H9 (cell line): ENCODE measurements around the gene CCNC. TPM values are rescaled to one million over a fixed set of nuclear protein-coding genes. Genes with fewer than 3 reads are reported as not detected.

Source experiments
- DNase-seq: peaks from one replicate; pipeline ENCODE4 v3.0.0-alpha.2; 2017
- H2AFZ ChIP-seq: one replicate; pipeline ENCODE4 v1.6.1; 2013; ENCODE audit warnings: mild to moderate bottlenecking, low read length, control low read depth, moderate library complexity
- H2AK5ac ChIP-seq: 2 replicates; pipeline ENCODE4 v1.6.1; 2013; ENCODE audit warnings: low read length, control low read depth, mixed read lengths; ENCODE audit not compliant: insufficient read length
- H2BK120ac ChIP-seq: one replicate; pipeline ENCODE4 v1.6.1; 2013; ENCODE audit warnings: low read depth, mild to moderate bottlenecking, low read length, control low read depth, inconsistent platforms; ENCODE audit not compliant: poor library complexity, severe bottlenecking
- H2BK12ac ChIP-seq: 2 replicates; pipeline ENCODE4 v1.6.1; 2013; ENCODE audit warnings: low read length, control low read depth, mixed read lengths, low read depth; ENCODE audit not compliant: insufficient read length
- H2BK15ac ChIP-seq: 2 replicates; pipeline ENCODE4 v1.6.1; 2013; ENCODE audit warnings: low read depth, low read length, control low read depth
- H2BK20ac ChIP-seq: one replicate; pipeline ENCODE4 v1.6.1; 2013; ENCODE audit warnings: low read depth, mild to moderate bottlenecking, low read length, control low read depth, inconsistent platforms; ENCODE audit not compliant: poor library complexity, severe bottlenecking
- H2BK5ac ChIP-seq: 2 replicates; pipeline ENCODE4 v1.6.1; 2013; ENCODE audit warnings: low read length, control low read depth, mixed read lengths; ENCODE audit not compliant: insufficient read length
- H3K14ac ChIP-seq: 2 replicates; pipeline ENCODE4 v1.6.1; 2013; ENCODE audit warnings: low read length, control low read depth; ENCODE audit not compliant: insufficient read depth
- H3K18ac ChIP-seq: 2 replicates; pipeline ENCODE4 v1.6.1; 2013; ENCODE audit warnings: low read depth, mild to moderate bottlenecking, mixed read lengths, low read length, control low read depth; ENCODE audit not compliant: insufficient read length
- H3K23ac ChIP-seq: 2 replicates; pipeline ENCODE4 v1.6.1; 2013; ENCODE audit warnings: low read length, control low read depth, mixed read lengths, low read depth; ENCODE audit not compliant: insufficient read length
- H3K23me2 ChIP-seq: 2 replicates; pipeline ENCODE4 v1.6.1; 2013; ENCODE audit warnings: low read depth, mild to moderate bottlenecking, mixed read lengths, low read length, control low read depth; ENCODE audit not compliant: insufficient read length, poor library complexity, severe bottlenecking
- H3K27ac ChIP-seq: 2 replicates; pipeline ENCODE4 v1.5.1; 2013; ENCODE audit warnings: low read length, control low read depth, mixed read lengths, low read depth; ENCODE audit not compliant: insufficient read length
- H3K27me3 ChIP-seq: 2 replicates; pipeline ENCODE4 v1.6.1; 2013; ENCODE audit warnings: low read length, control low read depth, inconsistent platforms; ENCODE audit not compliant: insufficient read depth
- H3K4ac ChIP-seq: 2 replicates; pipeline ENCODE4 v1.6.1; 2013; ENCODE audit warnings: low read depth, mild to moderate bottlenecking, control low read depth, inconsistent platforms, low read length, moderate library complexity
- H3K4me1 ChIP-seq: 2 replicates; pipeline ENCODE4 v1.6.1; 2013; ENCODE audit warnings: low read length, control low read depth, inconsistent platforms; ENCODE audit not compliant: insufficient read depth
- H3K4me2 ChIP-seq: 2 replicates; pipeline ENCODE4 v1.6.1; 2013; ENCODE audit warnings: low read length, control low read depth, mixed read lengths; ENCODE audit not compliant: insufficient read length, insufficient read depth
- H3K56ac ChIP-seq: 2 replicates; pipeline ENCODE4 v1.6.1; 2013; ENCODE audit warnings: low read depth, mild to moderate bottlenecking, mixed read lengths, low read length, control low read depth; ENCODE audit not compliant: insufficient read length
- H3K79me1 ChIP-seq: 2 replicates; pipeline ENCODE4 v1.6.1; 2013; ENCODE audit warnings: low read depth, mild to moderate bottlenecking, moderate library complexity, low read length, control low read depth, inconsistent platforms; ENCODE audit not compliant: insufficient read depth, poor library complexity, severe bottlenecking
- H3K79me2 ChIP-seq: 2 replicates; pipeline ENCODE4 v1.6.1; 2013; ENCODE audit warnings: low read length, control low read depth, inconsistent platforms; ENCODE audit not compliant: insufficient read depth
- H3K9ac ChIP-seq: 2 replicates; pipeline ENCODE4 v1.6.1; 2013; ENCODE audit warnings: low read length, control low read depth, mixed read lengths; ENCODE audit not compliant: insufficient read length; ENCODE audit errors: extremely low read depth
- H3K9me3 ChIP-seq: one replicate; pipeline ENCODE4 v1.6.1; 2013; ENCODE audit warnings: low read depth, low read length, inconsistent platforms; ENCODE audit not compliant: control insufficient read depth
- H3T11ph ChIP-seq: one replicate; pipeline ENCODE4 v1.6.1; 2013; ENCODE audit warnings: mild to moderate bottlenecking, low read length, control low read depth, inconsistent platforms
- H4K20me1 ChIP-seq: one replicate; pipeline ENCODE4 v1.6.1; 2013; ENCODE audit not compliant: control insufficient read depth, insufficient read length, insufficient read depth
- H4K5ac ChIP-seq: 2 replicates; pipeline ENCODE4 v1.6.1; 2013; ENCODE audit warnings: low read depth, mild to moderate bottlenecking, mixed read lengths, low read length, control low read depth; ENCODE audit not compliant: insufficient read length
- H4K8ac ChIP-seq: replicated peaks from 2 replicates; pipeline ENCODE4 v1.6.1; 2013; ENCODE audit warnings: low read length, control low read depth, mixed read lengths, low read depth; ENCODE audit not compliant: insufficient read length
- H4K91ac ChIP-seq: 2 replicates; pipeline ENCODE4 v1.6.1; 2013; ENCODE audit warnings: low read depth, mild to moderate bottlenecking, moderate library complexity, mixed read lengths, low read length, control low read depth; ENCODE audit not compliant: insufficient read length
- H3K27ac Mint-ChIP-seq, 3 experiments: 2 replicates in 2 of 3; 3 replicates in 1 of 3; pipeline ENCODE4 v1.8.0; 2020 to 2021; ENCODE audit warnings: mixed read lengths in 3 of 3, mild to moderate bottlenecking in 1 of 3, moderate library complexity in 1 of 3
- H3K27me3 Mint-ChIP-seq: 2 replicates; pipeline ENCODE4 v1.8.0; 2021; ENCODE audit warnings: low read depth, mild to moderate bottlenecking, moderate library complexity, mixed read lengths
- H3K36me3 Mint-ChIP-seq, 3 experiments: 2 replicates in 2 of 3; 3 replicates in 1 of 3; pipeline ENCODE4 v1.8.0; 2020 to 2021; ENCODE audit warnings: low read depth in 3 of 3, mixed read lengths in 3 of 3; ENCODE audit not compliant: insufficient read depth in 1 of 3
- H3K4me1 Mint-ChIP-seq, 2 experiments: 2 replicates each; pipeline ENCODE4 v1.8.0; 2020; ENCODE audit warnings: mixed read lengths in 2 of 2
- H3K4me3 Mint-ChIP-seq, 2 experiments: 2 replicates in 1 of 2; 3 replicates in 1 of 2; pipeline ENCODE4 v1.8.0; 2020 to 2021; ENCODE audit warnings: mild to moderate bottlenecking in 2 of 2, mixed read lengths in 2 of 2, moderate library complexity in 1 of 2
- H3K9me3 Mint-ChIP-seq, 2 experiments: 2 replicates in 1 of 2; 3 replicates in 1 of 2; pipeline ENCODE4 v1.8.0; 2020; ENCODE audit warnings: mild to moderate bottlenecking in 2 of 2, mixed read lengths in 2 of 2, moderate library complexity in 1 of 2
- CTCF ChIP-seq: fragments of 200-600 bp; sonication (generic); conservative IDR thresholded peaks from 3 replicates; pipeline ENCODE4 v1.8.0; 2021; ENCODE audit warnings: antibody characterized with exemption, mild to moderate bottlenecking
- WGBS: extraction: QIAGEN DNeasy Blood & Tissue Kit; methylation state at CpG from one replicate; pipeline ENCODE4 v1.1.7; 2013; ENCODE audit warnings: missing lambda C conversion rate, low lambda C conversion rate, mixed read lengths; ENCODE audit not compliant: insufficient read length; ENCODE audit errors: extremely low coverage; 5-methylcytosine and 5-hydroxymethylcytosine counted together
- total RNA-seq: library from RNA; stranded (reverse); gene quantifications from 2 replicates; pipeline ENCODE4 v1.2.1, GENCODE V29; 2021

The CCNC gene
- total RNA-seq, 1 experiment from 2014 or later: 112 TPM

GRCh38 chr6:99589907-99590493 is 21.5 kb upstream of the CCNC start:
- no peak overlapping the region for H2AK5ac ChIP-seq
- no peak overlapping the region for H3K27ac ChIP-seq
- no peaks in the 10 kb centered on the region for H4K20me1 ChIP-seq
- H4K5ac ChIP-seq: no peak overlapping the region
- H3K79me1 ChIP-seq: no peaks in the 10 kb centered on the region
- Mint-ChIP-seq H3K4me3 (peak overlapping the region in 1 of 2 experiments; percentile 82; a peak in 3 of 5 replicates), H3K9me3 (peaks cover 2 to 5% of the 10 kb centered on the region in 2 experiments; a peak in 1 of 5 replicates), H3K27ac (no peak overlapping the region), H3K27me3 (peaks cover 92% of the 10 kb centered on the region), H3K36me3 (no peaks in the 10 kb centered on the region), H3K4me1 (peaks cover 12 to 27% of the 10 kb centered on the region in 2 experiments)
- no peaks in the 10 kb centered on the region for H3K4me1 ChIP-seq
- WGBS: no CpG with 5 or more reads among the region's 10 CpGs
- TF ChIP-seq CTCF: no peak
- no peak for DNase-seq
- H3T11ph ChIP-seq: no peak overlapping the region
- H3K9me3 ChIP-seq: no peaks in the 10 kb centered on the region
- no peaks in the 10 kb centered on the region for H3K79me2 ChIP-seq
- H3K56ac ChIP-seq: no peak overlapping the region
- no peak overlapping the region for H4K91ac ChIP-seq
- H3K14ac ChIP-seq: no peak overlapping the region
- H2BK12ac ChIP-seq: no peak overlapping the region
- H3K18ac ChIP-seq: no peak overlapping the region
- H4K8ac ChIP-seq: no peak overlapping the region
- H3K9ac ChIP-seq: no peak overlapping the region
- H2BK15ac ChIP-seq: no peak overlapping the region
- no peak overlapping the region for H2BK120ac ChIP-seq
- H2BK5ac ChIP-seq: no peak overlapping the region
- H2AFZ ChIP-seq: no peak overlapping the region
- no peak overlapping the region for H3K4ac ChIP-seq
- H3K27me3 ChIP-seq: peaks cover 75% of the 10 kb centered on the region
- no peak overlapping the region for H2BK20ac ChIP-seq
- no peak overlapping the region for H3K23ac ChIP-seq
- H3K23me2 ChIP-seq: peaks cover 6% of the 10 kb centered on the region
- no peak overlapping the region for H3K4me2 ChIP-seq
